HG03575 (cell line): ENCODE measurements around the gene BIRC2.
A peak's percentile ranks its signal among the peaks of the same experiment; 100 is the strongest.
"Not testable (repeated sequence)": the region's sequence is repeated elsewhere in the genome, so short reads cannot be mapped to it uniquely, and the experiment has no call there.

Experiments used
- ATAC-seq: cut with Tn5 transposase; IDR thresholded peaks from one replicate; pipeline ENCODE4 v1.9.1; 2021; ENCODE audit not compliant: unreplicated experiment, insufficient number of reproducible peaks, low FRiP score; ENCODE audit errors: extremely low read depth

BIRC2 gene

GRCh38 chr11:102346748-102347461 lies at the start of gene BIRC2:
Gene BIRC2, plus strand, starts transcription at chr11:102347214. Its CDS starts 2,641 bp downstream, at chr11:102349855.
- peak; percentile 30 for ATAC-seq

GRCh38 chr11:102300837-102301236 lies 46.2 kb upstream of the BIRC2 start:
- ATAC-seq: not testable (repeated sequence)

- ATAC-seq: no peak
These were observed 44.8 kb upstream of the BIRC2 start for GRCh38 chr11:102302241-102302640.

GRCh38 chr11:102304686-102305085 lies 42.3 kb upstream of the BIRC2 start:
- no peak for ATAC-seq

- no peak for ATAC-seq
These were observed 41.5 kb upstream of the BIRC2 start for GRCh38 chr11:102305352-102306047.

GRCh38 chr11:102306048-102306597 lies 40.9 kb upstream of the BIRC2 start:
- no peak for ATAC-seq

- no peak for ATAC-seq
These were observed 39.9 kb upstream of the BIRC2 start for GRCh38 chr11:102306817-102307726.

GRCh38 chr11:102307727-102308038 lies 39.3 kb upstream of the BIRC2 start:
- no peak for ATAC-seq

GRCh38 chr11:102309621-102310541 lies 37.1 kb upstream of the BIRC2 start:
- no peak for ATAC-seq

GRCh38 chr11:102312667-102313066 lies 34.3 kb upstream of the BIRC2 start:
- ATAC-seq: no peak

- ATAC-seq: no peak
These were observed 33.6 kb upstream of the BIRC2 start for GRCh38 chr11:102313238-102313940.

- ATAC-seq: no peak
These were observed 32.2 kb upstream of the BIRC2 start for GRCh38 chr11:102314784-102315183.

GRCh38 chr11:102316346-102316904 lies 30.6 kb upstream of the BIRC2 start:
- ATAC-seq: no peak

GRCh38 chr11:102317099-102317767 lies 29.8 kb upstream of the BIRC2 start, which contains the start of gene BIRC3:
Gene BIRC3, plus strand, starts transcription at chr11:102317484. Its CDS starts 7,026 bp downstream, at chr11:102324510.
- peak; percentile 83 for ATAC-seq

GRCh38 chr11:102317768-102318103 lies 29.3 kb upstream of the BIRC2 start:
- ATAC-seq: no peak

GRCh38 chr11:102318469-102318868 lies 28.5 kb upstream of the BIRC2 start:
- ATAC-seq: no peak

GRCh38 chr11:102319544-102319943 lies 27.5 kb upstream of the BIRC2 start:
- no peak for ATAC-seq
